Spleen (tissue), 11 donors: Measurements from ENCODE around the gene MCTP1. TPM values are rescaled to one million over a fixed set of nuclear protein-coding genes. Genes with fewer than 3 reads are reported as not detected.

Experiments used
- DNase-seq: peaks from one replicate; pipeline ENCODE4 v3.0.0-alpha.2; 2020
- H3K27ac ChIP-seq, 8 donors: fragments of 200-600 bp; sonication (generic) in 7 of 8; 1 replicate in 4 of 8; 2 replicates in 4 of 8; pipeline versions ENCODE4 v1.5.0 to v1.8.0; 2016 to 2021; ENCODE audit warnings: inconsistent platforms in 4 of 8, mild to moderate bottlenecking in 4 of 8, moderate library complexity in 1 of 8
- H3K27me3 ChIP-seq, 7 donors: fragments of 200-600 bp; sonication (generic) in 6 of 7; replicated peaks in 1 of 7; 1 replicate in 4 of 7; 2 replicates in 3 of 7; pipeline versions ENCODE4 v1.5.0 to v1.8.0; 2016 to 2021; ENCODE audit warnings: inconsistent platforms in 3 of 7, mild to moderate bottlenecking in 1 of 7
- H3K36me3 ChIP-seq, 6 donors: fragments of 200-600 bp; sonication (generic) in 5 of 6; 1 replicate in 4 of 6; 2 replicates in 2 of 6; pipeline versions ENCODE4 v1.5.0 to v1.8.0; 2016 to 2021; ENCODE audit warnings: inconsistent platforms in 2 of 6
- H3K4me1 ChIP-seq, 6 donors: fragments of 200-600 bp; sonication (generic) in 5 of 6; 1 replicate in 3 of 6; 2 replicates in 3 of 6; pipeline versions ENCODE4 v1.5.0 to v1.8.0; 2016 to 2021; ENCODE audit warnings: inconsistent platforms in 3 of 6
- H3K4me3 ChIP-seq, 8 donors: fragments of 200-600 bp; sonication (generic) in 7 of 8; 1 replicate in 4 of 8; 2 replicates in 4 of 8; pipeline versions ENCODE4 v1.5.0 to v1.8.0; 2016 to 2021; ENCODE audit warnings: inconsistent platforms in 4 of 8, mild to moderate bottlenecking in 4 of 8, moderate library complexity in 2 of 8
- H3K9me3 ChIP-seq, 8 donors: fragments of 200-600 bp; sonication (generic) in 7 of 8; 1 replicate in 4 of 8; 2 replicates in 4 of 8; pipeline versions ENCODE4 v1.5.0 to v1.8.0; 2016 to 2021; ENCODE audit warnings: inconsistent platforms in 4 of 8
- CTCF ChIP-seq, 11 experiments: fragments of 200-600 bp in 7 of 11; fragments of 450-650 bp in 4 of 11; sonication (generic) in 4 of 11; IDR thresholded peaks in 8 of 11; conservative IDR thresholded peaks in 3 of 11; 1 replicate in 7 of 11; 2 replicates in 4 of 11; pipeline versions ENCODE4 v1.4.0 to v1.8.0; 2016 to 2021; ENCODE audit warnings: antibody characterized with exemption in 11 of 11, inconsistent platforms in 4 of 11, mild to moderate bottlenecking in 1 of 11
- POLR2A ChIP-seq, 3 donors: fragments of 450-650 bp; IDR thresholded peaks; one replicate each; pipeline ENCODE4 v1.5.1; 2017; ENCODE audit warnings: antibody characterized with exemption in 3 of 3, mild to moderate bottlenecking in 1 of 3
- POLR2AphosphoS5 ChIP-seq, 3 donors: sonication (generic); formaldehyde crosslinking; IDR thresholded peaks; one replicate each; pipeline ENCODE4 v1.5.1; 2017; ENCODE audit warnings: antibody characterized with exemption in 3 of 3
- WGBS, 5 donors: extraction: QIAGEN DNeasy Blood & Tissue Kit in 3 of 5; methylation state at CpG; one replicate each; pipeline versions ENCODE4 v1.1.5 to v1.1.7; 2013 to 2018; 5-methylcytosine and 5-hydroxymethylcytosine counted together
- intact Hi-C: fragments of 100-400 bp; cut with DNase I; formaldehyde crosslinking; loops from one replicate; pipeline ENCODE4 v1.15.0; 2023; ENCODE audit warnings: low total_unique reads
- polyA plus RNA-seq, 3 donors: library from polyadenylated mRNA; stranded (reverse); fragments of 200-250 nt; gene quantifications; one replicate each; pipeline ENCODE4 v1.2.1, GENCODE V29; 2013
- total RNA-seq, 7 donors: library from RNA; depleted of rRNA in 3 of 7; stranded (reverse); fragments of >200 nt in 3 of 7; fragmentation: NEBNext Ultra II Directional in 4 of 7; extraction: Animal tissue kit (Norgen Biotek cat#: 25700) in 4 of 7; gene quantifications; one replicate each; pipeline versions ENCODE4 v1.1.0 to v1.2.1, GENCODE V29; 2016 to 2021
- donor health status: healthy with polysubstance abuse.
- donor health status: DM: no; HTN: no; CAD: no; lungs with moderate emphysema.
- donor health status: DM: no; HTN: no; CAD: no.
- donor health status: Bipolar disorder and iron deficiency.
- donor health status: healthy.
- donor health status: DM: no; HTN: no; CAD: no.
- donor health status: DM: yes; HTN: yes; CAD: no.

MCTP1 gene
- total and polyA plus RNA-seq, 10 donors = 1.2 to 57.2 (median 29.4) TPM

GRCh38 chr5:94993491-94993890 is 291.4 kb downstream of the MCTP1 start:
- Histone ChIP-seq H3K4me3 (no peak overlapping the region), H3K27ac (no peak overlapping the region), H3K36me3 (no peaks in the 10 kb centered on the region), H3K4me1 (no peaks in the 10 kb centered on the region), H3K9me3 (no peaks in the 10 kb centered on the region), H3K27me3 (no peaks in the 10 kb centered on the region)
- WGBS, 5 donors = 77 to 85% (median 83%) methylated on average over 1 of the region's 1 CpG
- intact Hi-C loops = no loop called here
- TF ChIP-seq POLR2A (IDR thresholded peaks at IDR 0.05) (no peak), CTCF (IDR thresholded peaks at IDR 0.05 in 8 of 11, conservative IDR thresholded peaks at IDR 0.05 in 3 of 11) (no peak), POLR2AphosphoS5 (IDR thresholded peaks at IDR 0.05) (no peak)
- DNase-seq = no peak

GRCh38 chr5:94992325-94992724 is 292.6 kb downstream of the MCTP1 start:
- intact Hi-C loops = no loop called here
- H3K4me1 ChIP-seq = no peaks in the 10 kb centered on the region
- no peak overlapping the region for H3K4me3 ChIP-seq
- no peak for DNase-seq
- no peaks in the 10 kb centered on the region for H3K27me3 ChIP-seq
- TF ChIP-seq POLR2A (IDR thresholded peaks at IDR 0.05) (no peak), POLR2AphosphoS5 (IDR thresholded peaks at IDR 0.05) (no peak), CTCF (IDR thresholded peaks at IDR 0.05 in 8 of 11, conservative IDR thresholded peaks at IDR 0.05 in 3 of 11) (no peak)
- H3K27ac ChIP-seq = no peak overlapping the region
- H3K9me3 ChIP-seq = no peaks in the 10 kb centered on the region
- WGBS, 5 donors = 66 to 77% (median 71%) methylated on average over 2 of the region's 2 CpGs
- H3K36me3 ChIP-seq = no peaks in the 10 kb centered on the region

DNA sequence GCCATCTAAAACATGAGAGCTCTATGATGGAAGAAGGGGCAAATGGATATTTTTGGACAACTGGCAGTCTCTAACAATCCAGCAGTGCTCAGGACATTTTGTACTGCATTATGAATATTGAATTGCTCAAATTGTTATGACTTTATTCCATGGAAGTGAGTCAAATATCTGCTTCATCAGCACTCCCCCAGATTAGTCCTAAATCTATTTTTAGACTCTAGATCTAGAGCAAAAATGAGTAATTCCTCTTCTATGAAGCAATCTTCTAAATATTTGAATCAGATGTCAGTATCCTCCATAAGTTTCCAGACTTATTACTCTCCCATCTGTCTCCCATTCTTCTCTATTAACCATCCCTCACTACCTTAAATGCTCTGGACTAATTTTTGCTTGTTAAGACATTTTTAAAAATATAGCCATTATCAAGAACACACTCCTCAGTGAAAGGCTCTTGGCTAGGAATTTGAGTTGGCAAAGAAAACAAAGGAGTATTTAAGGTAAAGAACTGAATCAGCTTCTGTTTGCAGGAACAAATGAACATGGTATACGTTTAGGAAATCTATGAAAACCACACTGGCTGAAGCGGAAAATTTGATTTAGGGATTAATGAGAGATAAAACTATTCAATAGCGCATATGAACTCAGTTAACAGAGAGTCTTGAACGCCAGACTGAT is 300.9 kb downstream of the MCTP1 start:
- Histone ChIP-seq H3K4me1 (no peaks in the 10 kb centered on the region), H3K36me3 (no peaks in the 10 kb centered on the region), H3K27me3 (no peaks in the 10 kb centered on the region), H3K9me3 (no peaks in the 10 kb centered on the region), H3K4me3 (no peak overlapping the region), H3K27ac (no peak overlapping the region)
- DNase-seq = no peak
- intact Hi-C loops = no loop called here
- WGBS, 5 donors = 65 to 81% (median 69%) methylated on average over 4 of the region's 4 CpGs
- TF ChIP-seq POLR2AphosphoS5 (IDR thresholded peaks at IDR 0.05) (no peak), CTCF (IDR thresholded peaks at IDR 0.05 in 8 of 11, conservative IDR thresholded peaks at IDR 0.05 in 3 of 11) (no peak), POLR2A (IDR thresholded peaks at IDR 0.05) (no peak)

DNA sequence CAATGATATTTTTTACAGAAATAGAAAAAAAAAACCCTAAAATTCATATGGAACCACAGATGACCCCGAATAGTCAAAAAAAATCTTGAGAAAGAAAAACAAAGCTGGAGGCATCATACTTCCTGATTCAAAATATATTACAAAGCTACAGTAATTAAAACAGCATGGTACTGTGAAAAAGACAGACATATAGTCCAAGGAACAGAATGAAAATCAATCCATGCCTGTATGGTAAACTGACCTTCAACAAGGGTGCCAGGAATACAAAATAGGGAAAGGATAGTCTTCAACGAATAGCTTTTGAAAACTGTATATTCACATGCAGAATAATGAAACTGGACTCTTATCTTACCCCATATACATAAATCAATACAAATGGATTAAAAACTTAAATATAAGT is 307.5 kb downstream of the MCTP1 start:
- no peak for DNase-seq
- peaks cover 0 to 38% (median 28%) of the 10 kb centered on the region in 8 donors for H3K9me3 ChIP-seq
- TF ChIP-seq POLR2A (IDR thresholded peaks at IDR 0.05) (no peak), POLR2AphosphoS5 (IDR thresholded peaks at IDR 0.05) (no peak), CTCF (IDR thresholded peaks at IDR 0.05 in 8 of 11, conservative IDR thresholded peaks at IDR 0.05 in 3 of 11) (no peak)
- no peaks in the 10 kb centered on the region for H3K4me1 ChIP-seq
- H3K36me3 ChIP-seq = no peaks in the 10 kb centered on the region
- WGBS, 5 donors = 1 to 66% (median 45%) methylated on average over 2 of the region's 2 CpGs
- no peaks in the 10 kb centered on the region for H3K27me3 ChIP-seq
- no peak overlapping the region for H3K4me3 ChIP-seq
- no peak overlapping the region for H3K27ac ChIP-seq
- intact Hi-C loops = no loop called here
